Tibial artery (tissue), 4 donors: Measurements from ENCODE around the gene XK.

Experiments used
- DNase-seq, 2 donors: peaks; one replicate each; pipeline ENCODE4 v3.0.0-alpha.2; 2019
- H3K27ac ChIP-seq, 2 donors: fragments of 200-600 bp; sonication (generic) in 1 of 2; 1 replicate in 1 of 2; 2 replicates in 1 of 2; pipeline ENCODE4 v1.5.1; 2018 to 2019; ENCODE audit warnings: mild to moderate bottlenecking in 1 of 2
- H3K27me3 ChIP-seq, 2 donors: fragments of 200-600 bp; sonication (generic) in 1 of 2; one replicate each; pipeline versions ENCODE4 v1.5.1 to v1.6.0; 2016 to 2019
- H3K36me3 ChIP-seq, 3 donors: fragments of 200-600 bp; sonication (generic) in 2 of 3; one replicate each; pipeline ENCODE4 v1.5.1; 2016 to 2019; ENCODE audit warnings: mild to moderate bottlenecking in 2 of 3
- H3K4me1 ChIP-seq, 4 donors: fragments of 200-600 bp; sonication (generic) in 2 of 4; 1 replicate in 3 of 4; 2 replicates in 1 of 4; pipeline ENCODE4 v1.5.1; 2016 to 2019
- H3K4me3 ChIP-seq, 2 donors: fragments of 200-600 bp; sonication (generic) in 1 of 2; 1 replicate in 1 of 2; 2 replicates in 1 of 2; pipeline ENCODE4 v1.5.1; 2018 to 2019; ENCODE audit warnings: mild to moderate bottlenecking in 2 of 2
- H3K9me3 ChIP-seq, 3 donors: fragments of 200-600 bp; sonication (generic) in 1 of 3; one replicate each; pipeline ENCODE4 v1.5.1; 2016 to 2019
- CTCF ChIP-seq, 2 experiments: fragments of 200-600 bp in 1 of 2; fragments of 450-650 bp in 1 of 2; IDR thresholded peaks; one replicate each; pipeline ENCODE4 v1.5.1; 2017 to 2019; ENCODE audit warnings: antibody characterized with exemption in 2 of 2, mild to moderate bottlenecking in 1 of 2, moderate library complexity in 1 of 2
- intact Hi-C: fragments of 100-400 bp; cut with DNase I; formaldehyde crosslinking; loops from one replicate; pipeline ENCODE4 v1.15.0; 2023; ENCODE audit warnings: low total_unique reads

The XK gene

GRCh38 chrX:37684973-37685372, 618 bp upstream of the XK start:
- DNase-seq: no peak
- Histone ChIP-seq H3K4me3 (peak overlapping the region; percentile 58 to 68), H3K27ac (peak overlapping the region; percentile 83 to 91), H3K27me3 (no peaks in the 10 kb centered on the region), H3K36me3 (no peaks in the 10 kb centered on the region), H3K4me1 (peaks cover 0 to 19% (median 1%) of the 10 kb centered on the region in 4 donors), H3K9me3 (no peaks in the 10 kb centered on the region)
- intact Hi-C loops: no loop called here
- TF ChIP-seq CTCF (IDR thresholded peaks at IDR 0.05): no peak

- H3K4me1 ChIP-seq: peaks cover 0 to 19% (median 1%) of the 10 kb centered on the region in 4 donors
- no peaks in the 10 kb centered on the region for H3K27me3 ChIP-seq
- intact Hi-C loops: no loop called here
- H3K36me3 ChIP-seq: no peaks in the 10 kb centered on the region
- H3K4me3 ChIP-seq: peak overlapping the region; percentile 58 to 68
- no peaks in the 10 kb centered on the region for H3K9me3 ChIP-seq
- no peak for TF ChIP-seq CTCF (IDR thresholded peaks at IDR 0.05)
- no peak for DNase-seq
- peak overlapping the region; percentile 83 to 91 for H3K27ac ChIP-seq
These were observed 891 bp downstream of the XK start for GRCh38 chrX:37686369-37686995.

DNA sequence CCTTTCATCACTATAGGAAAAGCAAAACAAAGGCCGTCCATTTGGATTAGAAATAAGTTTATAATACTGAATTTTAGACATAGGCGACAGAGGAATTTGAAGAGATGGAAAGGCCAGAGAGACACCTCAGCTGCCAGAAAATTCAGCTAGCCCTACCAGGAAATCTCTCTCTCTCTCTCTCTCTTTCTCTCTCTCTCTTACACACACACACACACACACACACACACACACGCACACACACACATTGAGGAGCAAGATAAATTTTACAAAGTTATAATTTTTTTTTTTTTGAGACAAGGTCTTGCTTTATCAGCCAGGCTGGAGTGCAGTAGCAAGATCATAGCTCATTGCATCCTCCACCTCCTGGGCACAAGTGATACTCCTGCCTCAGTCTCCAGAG, 1.4 kb downstream of the XK start:
- intact Hi-C loops: no loop called here
- no peak for DNase-seq
- TF ChIP-seq CTCF (IDR thresholded peaks at IDR 0.05): no peak
- Histone ChIP-seq H3K9me3 (no peaks in the 10 kb centered on the region), H3K27ac (peak overlapping the region in 1 of 2 donors; percentile 83), H3K36me3 (no peaks in the 10 kb centered on the region), H3K4me1 (peaks cover 0 to 19% (median 1%) of the 10 kb centered on the region in 4 donors), H3K27me3 (no peaks in the 10 kb centered on the region), H3K4me3 (peak overlapping the region in 1 of 2 donors; percentile 68)

DNA sequence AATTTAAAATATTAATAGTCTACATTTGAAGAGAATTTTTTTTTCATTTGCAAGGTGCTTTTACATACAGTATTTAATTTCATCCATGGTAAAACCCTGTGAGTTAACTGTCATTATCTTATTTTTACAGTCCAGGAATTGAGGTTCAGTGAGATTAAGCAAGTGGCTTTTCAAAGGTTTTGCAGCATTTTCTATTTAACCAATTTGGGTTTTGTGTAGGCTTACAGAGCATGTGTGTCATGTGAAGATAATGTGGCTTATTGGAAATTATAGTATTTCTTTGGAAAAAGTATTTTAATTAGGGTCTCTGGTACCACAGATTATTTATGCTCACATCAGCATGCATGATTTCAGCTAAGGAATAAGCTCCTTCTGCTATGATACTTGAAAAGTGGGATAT, 4.5 kb downstream of the XK start:
- no peak for DNase-seq
- no peak overlapping the region for H3K27ac ChIP-seq
- H3K27me3 ChIP-seq: no peaks in the 10 kb centered on the region

DNA sequence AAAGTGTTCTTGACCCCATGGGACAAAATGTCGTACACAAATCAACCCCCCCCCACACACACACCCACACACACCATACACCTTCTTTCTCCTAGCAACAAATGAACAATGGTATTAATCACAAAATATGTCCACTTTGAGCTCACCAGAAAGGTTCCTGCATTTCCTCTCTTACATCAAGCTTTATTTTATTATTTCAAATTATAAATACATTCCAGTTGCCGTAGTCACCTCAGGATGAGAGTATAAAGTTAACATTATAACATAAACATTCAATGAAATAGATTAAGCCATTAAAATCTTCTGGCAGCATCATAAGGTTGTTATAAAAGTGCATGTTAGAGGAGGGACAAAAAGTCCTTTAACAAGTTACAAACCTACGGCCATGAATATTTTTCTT, 7.3 kb downstream of the XK start:
- H3K4me3 ChIP-seq: no peak overlapping the region
- H3K36me3 ChIP-seq: no peaks in the 10 kb centered on the region
- TF ChIP-seq CTCF (IDR thresholded peaks at IDR 0.05): no peak
- H3K27me3 ChIP-seq: no peaks in the 10 kb centered on the region
- no peaks in the 10 kb centered on the region for H3K4me1 ChIP-seq
- no peak overlapping the region for H3K27ac ChIP-seq
- intact Hi-C loops: no loop called here
- DNase-seq: no peak
- H3K9me3 ChIP-seq: no peaks in the 10 kb centered on the region

More for the DNA sequence above, 4.5 kb downstream of the XK start:
- TF ChIP-seq CTCF (IDR thresholded peaks at IDR 0.05): no peak
- no peaks in the 10 kb centered on the region for H3K9me3 ChIP-seq
- no peaks in the 10 kb centered on the region for H3K36me3 ChIP-seq
- intact Hi-C loops: no loop called here
- H3K4me3 ChIP-seq: no peak overlapping the region
- peaks cover 0 to 8% (median 0%) of the 10 kb centered on the region in 4 donors for H3K4me1 ChIP-seq
